Kidney glomerular epithelial cell (primary cell): ENCODE measurements around the gene KRT7.
"Not testable (repeated sequence)": the region's sequence is repeated elsewhere in the genome, so short reads cannot be mapped to it uniquely, and the experiment has no call there.

Experiments used
- DNase-seq: peaks from one replicate; lab custom pipeline; 2025; lab: John Stamatoyannopoulos, UW

The KRT7 gene

GRCh38 chr12:52255926-52256583, 23.0 kb downstream of the KRT7 start:
- DNase-seq: no peak

GRCh38 chr12:52256584-52256935, 23.5 kb downstream of the KRT7 start:
- DNase-seq: no peak

- DNase-seq: no peak
Measured at GRCh38 chr12:52257074-52257551, 24.1 kb downstream of the KRT7 start.

GRCh38 chr12:52257922-52258321, 24.9 kb downstream of the KRT7 start:
- not testable (repeated sequence) for DNase-seq

GRCh38 chr12:52258335-52258901, 25.4 kb downstream of the KRT7 start:
- DNase-seq: no peak

- DNase-seq: no peak
Measured at GRCh38 chr12:52259657-52260243, 26.7 kb downstream of the KRT7 start.

GRCh38 chr12:52260361-52261207, 27.5 kb downstream of the KRT7 start:
- DNase-seq: no peak

- no peak for DNase-seq
Measured at GRCh38 chr12:52261208-52261484, 28.1 kb downstream of the KRT7 start.

- no peak for DNase-seq
Measured at GRCh38 chr12:52262286-52262685, 29.2 kb downstream of the KRT7 start.

- DNase-seq: no peak
Measured at GRCh38 chr12:52263761-52264434, 30.9 kb downstream of the KRT7 start.

- no peak for DNase-seq
Measured at GRCh38 chr12:52264435-52264825, 31.4 kb downstream of the KRT7 start.

- no peak for DNase-seq
Measured at GRCh38 chr12:52266514-52266913, 33.5 kb downstream of the KRT7 start.

- DNase-seq: no peak
Measured at GRCh38 chr12:52267266-52267665, 34.2 kb downstream of the KRT7 start.

GRCh38 chr12:52267699-52268098, 34.7 kb downstream of the KRT7 start:
- no peak for DNase-seq

GRCh38 chr12:52268212-52268611, 35.2 kb downstream of the KRT7 start:
- no peak for DNase-seq

GRCh38 chr12:52270541-52271070, 37.6 kb downstream of the KRT7 start:
- DNase-seq: no peak

- DNase-seq: no peak
Measured at GRCh38 chr12:52271158-52271557, 38.1 kb downstream of the KRT7 start.

- no peak for DNase-seq
Measured at GRCh38 chr12:52274521-52275120, 41.6 kb downstream of the KRT7 start, which contains the start of gene KRT86. KRT86 (plus strand) TSS chr12:52274645; CDS start chr12:52301917, 27,272 bp downstream.

- DNase-seq: no peak
Measured at GRCh38 chr12:52275686-52276085, 42.6 kb downstream of the KRT7 start.

- DNase-seq: no peak
Measured at GRCh38 chr12:52277486-52278245, 44.6 kb downstream of the KRT7 start.
